Heart left ventricle (tissue), 16 donors: ENCODE results near the gene USP40. TPM values are rescaled to one million over a fixed set of nuclear protein-coding genes. Genes with fewer than 3 reads are reported as not detected.
A peak's percentile ranks its signal among the peaks of the same experiment; 100 is the strongest.

Source experiments
- ATAC-seq, 4 donors: fragments of 200-7000 bp; cut with Tn5 transposase; one replicate each; pipeline ENCODE4 v1.9.1; 2020 to 2022; ENCODE audit warnings: moderate library complexity in 4 of 4, mild to moderate bottlenecking in 3 of 4, moderate number of reproducible peaks in 1 of 4
- DNase-seq, 5 donors: peaks; one replicate each; pipeline ENCODE4 v3.0.0-alpha.2; 2020
- H3K27ac ChIP-seq, 12 donors: fragments of 200-600 bp; sonication (generic) in 4 of 12; one replicate each; pipeline versions ENCODE4 v1.5.0 to v1.8.0; 2016 to 2022; ENCODE audit warnings: mild to moderate bottlenecking in 2 of 12
- H3K27me3 ChIP-seq, 9 donors: fragments of 200-600 bp; sonication (generic) in 2 of 9; one replicate each; pipeline versions ENCODE4 v1.5.1 to v1.8.0; 2016 to 2022; ENCODE audit warnings: mild to moderate bottlenecking in 3 of 9
- H3K36me3 ChIP-seq, 9 donors: fragments of 200-600 bp; sonication (generic) in 2 of 9; one replicate each; pipeline versions ENCODE4 v1.5.0 to v1.8.0; 2018 to 2022; ENCODE audit warnings: mild to moderate bottlenecking in 2 of 9
- H3K4me1 ChIP-seq, 12 donors: fragments of 200-600 bp; sonication (generic) in 4 of 12; one replicate each; pipeline versions ENCODE4 v1.5.0 to v1.8.0; 2016 to 2022; ENCODE audit warnings: mild to moderate bottlenecking in 3 of 12
- H3K4me3 ChIP-seq, 12 donors: fragments of 200-600 bp; sonication (generic) in 4 of 12; one replicate each; pipeline versions ENCODE4 v1.5.0 to v1.8.0; 2017 to 2022; ENCODE audit warnings: mild to moderate bottlenecking in 9 of 12, moderate library complexity in 4 of 12
- H3K9me3 ChIP-seq, 12 donors: fragments of 200-600 bp; sonication (generic) in 4 of 12; one replicate each; pipeline versions ENCODE4 v1.5.0 to v1.8.0; 2016 to 2022; ENCODE audit warnings: mild to moderate bottlenecking in 1 of 12
- POLR2A ChIP-seq, 2 donors: fragments of 450-650 bp; IDR thresholded peaks; one replicate each; pipeline ENCODE4 v1.6.1; 2017; ENCODE audit warnings: antibody characterized with exemption in 2 of 2, mild to moderate bottlenecking in 2 of 2, moderate library complexity in 2 of 2
- WGBS, 4 donors: extraction: QIAGEN DNeasy Blood & Tissue Kit in 2 of 4; methylation state at CpG; one replicate each; pipeline versions ENCODE4 v1.1.5 to v1.1.7; 2013 to 2018; 5-methylcytosine and 5-hydroxymethylcytosine counted together
- intact Hi-C, 10 donors: fragments of 100-400 bp; cut with DNase I; formaldehyde crosslinking; loops; one replicate each; pipeline versions ENCODE4 v1.11.1 to v1.14.2; 2022
- polyA plus RNA-seq, 2 donors: library from polyadenylated mRNA; stranded (reverse); fragments of 200-250 nt; gene quantifications; one replicate each; pipeline ENCODE4 v1.2.3, GENCODE V29; 2013
- total RNA-seq, 9 donors: library from RNA; depleted of rRNA in 2 of 9; stranded (reverse); fragments of >200 nt in 2 of 9; fragmentation: NEBNext Ultra II Directional in 3 of 9; extraction: Animal tissue kit (Norgen Biotek cat#: 25700) in 3 of 9; gene quantifications; one replicate each; pipeline versions ENCODE4 v1.1.0 to v1.2.4, GENCODE V29; 2016 to 2023
- TF ChIP-seq, protein P1 (sequence below), 12 donors: fragments of 200-600 bp; sonication (generic) in 4 of 12; IDR thresholded peaks; one replicate each; pipeline versions ENCODE4 v1.5.0 to v1.8.0; 2018 to 2022; ENCODE audit warnings: antibody characterized with exemption in 12 of 12, mild to moderate bottlenecking in 5 of 12
- donor health status: ischemic (EF 13 %, LVEDD 7.1; RV severe dilation, severe dysfunction).
- donor health status: healthy with polysubstance abuse.
- donor health status: DM: no; HTN: yes; CAD: no.
- donor health status: DM: no; HTN: no; CAD: no.
- donor health status: ischemic (EF 25% LVEDD 6.9; RV normal size, moderate dysfunction).
- donor health status: ischemic (EF 25% LVEDD 5.7; RV mildly dilated, moderate dysfunction).
- donor health status: healthy.
- donor health status: DM: yes; HTN: yes; CAD: no.
- donor health status: ischemic (EF 35%, LVEDD 5.7; RV mildly dilated, moderate dysfunction).
- donor health status: nonischemic (EF 11% LVEDD 7.7; RV severe dilation, severe dysfunction).
- donor health status: DM: yes; HTN: yes; CAD: no.
- donor health status: PGD.
- donor health status: ischemic (EF 29% LVEDD 5.4; RV normal size, mild dysfunction).
- donor health status: nonischemic (EF 23%, LVEDD 6.1; RV moderate dilation, normal function).

USP40 gene
- total and polyA plus RNA-seq, 11 donors = 11.1 to 21.8 (median 18.2) TPM

DNA sequence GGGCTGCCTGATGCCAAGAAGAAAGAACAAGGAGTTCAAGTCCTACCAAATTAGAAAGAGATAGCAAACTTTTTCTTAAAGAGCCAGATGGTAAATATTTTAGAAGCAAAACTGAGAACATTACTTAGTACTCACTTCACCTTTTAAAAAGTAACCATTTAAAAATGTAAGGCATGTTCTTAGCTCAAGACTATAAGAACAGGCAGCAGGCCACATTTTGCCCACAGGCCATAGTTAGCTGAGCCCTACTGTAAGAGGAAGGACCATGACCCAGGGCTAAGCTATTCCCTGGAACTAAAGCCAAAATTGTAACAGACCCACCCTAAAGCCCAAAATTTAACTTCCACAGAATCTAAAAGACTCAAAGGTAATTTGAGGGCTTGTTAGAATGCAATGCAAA, 31.3 kb downstream of the USP40 start:
- intact Hi-C loops = no loop called here
- DNase-seq = no peak
- ATAC-seq = no peak
- no peak for TF ChIP-seq POLR2A (IDR thresholded peaks at IDR 0.05)
- TF ChIP-seq, protein P1, sequence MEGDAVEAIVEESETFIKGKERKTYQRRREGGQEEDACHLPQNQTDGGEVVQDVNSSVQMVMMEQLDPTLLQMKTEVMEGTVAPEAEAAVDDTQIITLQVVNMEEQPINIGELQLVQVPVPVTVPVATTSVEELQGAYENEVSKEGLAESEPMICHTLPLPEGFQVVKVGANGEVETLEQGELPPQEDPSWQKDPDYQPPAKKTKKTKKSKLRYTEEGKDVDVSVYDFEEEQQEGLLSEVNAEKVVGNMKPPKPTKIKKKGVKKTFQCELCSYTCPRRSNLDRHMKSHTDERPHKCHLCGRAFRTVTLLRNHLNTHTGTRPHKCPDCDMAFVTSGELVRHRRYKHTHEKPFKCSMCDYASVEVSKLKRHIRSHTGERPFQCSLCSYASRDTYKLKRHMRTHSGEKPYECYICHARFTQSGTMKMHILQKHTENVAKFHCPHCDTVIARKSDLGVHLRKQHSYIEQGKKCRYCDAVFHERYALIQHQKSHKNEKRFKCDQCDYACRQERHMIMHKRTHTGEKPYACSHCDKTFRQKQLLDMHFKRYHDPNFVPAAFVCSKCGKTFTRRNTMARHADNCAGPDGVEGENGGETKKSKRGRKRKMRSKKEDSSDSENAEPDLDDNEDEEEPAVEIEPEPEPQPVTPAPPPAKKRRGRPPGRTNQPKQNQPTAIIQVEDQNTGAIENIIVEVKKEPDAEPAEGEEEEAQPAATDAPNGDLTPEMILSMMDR (IDR thresholded peaks at IDR 0.05) = no peak
- H3K9me3 ChIP-seq = no peaks in the 10 kb centered on the region
- no peak overlapping the region for H3K27ac ChIP-seq
- H3K4me3 ChIP-seq = no peak overlapping the region
- peaks cover 0 to 9% (median 0%) of the 10 kb centered on the region in 12 donors for H3K4me1 ChIP-seq
- peaks cover 0 to 81% (median 39%) of the 10 kb centered on the region in 9 donors for H3K36me3 ChIP-seq
- H3K27me3 ChIP-seq = no peaks in the 10 kb centered on the region

DNA sequence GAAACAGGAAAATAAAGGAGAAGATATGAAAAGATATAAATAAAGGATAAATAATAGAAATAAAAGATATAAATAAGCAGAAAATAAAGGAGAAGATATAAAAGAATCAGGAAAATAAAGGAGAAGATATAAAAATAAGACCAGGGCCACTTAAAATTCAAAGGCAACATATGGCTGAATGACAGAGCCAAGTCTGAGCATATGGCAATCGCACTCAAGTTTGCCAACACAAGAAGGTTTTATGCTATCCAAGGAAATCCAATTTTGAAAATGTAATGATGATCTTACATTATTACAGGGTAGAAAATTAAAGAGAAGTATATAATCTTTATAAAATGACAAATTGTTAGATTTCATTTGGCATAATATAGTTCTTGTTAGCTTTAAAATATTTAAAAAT, 33.6 kb downstream of the USP40 start:
- DNase-seq (no peak), ATAC-seq (no peak)
- no peaks in the 10 kb centered on the region for H3K27me3 ChIP-seq
- H3K36me3 ChIP-seq = peaks cover 0 to 75% (median 39%) of the 10 kb centered on the region in 9 donors
- no peak overlapping the region for H3K27ac ChIP-seq
- H3K9me3 ChIP-seq = no peaks in the 10 kb centered on the region
- no peak overlapping the region for H3K4me3 ChIP-seq
- peaks cover 0 to 9% (median 0%) of the 10 kb centered on the region in 12 donors for H3K4me1 ChIP-seq
- 96 to 100% (median 97%) methylated on average over 1 of the region's 1 CpG for WGBS, 4 donors
- intact Hi-C loops = no loop called here
- TF ChIP-seq POLR2A (IDR thresholded peaks at IDR 0.05) = no peak
- TF ChIP-seq, protein P1 (IDR thresholded peaks at IDR 0.05) = no peak

DNA sequence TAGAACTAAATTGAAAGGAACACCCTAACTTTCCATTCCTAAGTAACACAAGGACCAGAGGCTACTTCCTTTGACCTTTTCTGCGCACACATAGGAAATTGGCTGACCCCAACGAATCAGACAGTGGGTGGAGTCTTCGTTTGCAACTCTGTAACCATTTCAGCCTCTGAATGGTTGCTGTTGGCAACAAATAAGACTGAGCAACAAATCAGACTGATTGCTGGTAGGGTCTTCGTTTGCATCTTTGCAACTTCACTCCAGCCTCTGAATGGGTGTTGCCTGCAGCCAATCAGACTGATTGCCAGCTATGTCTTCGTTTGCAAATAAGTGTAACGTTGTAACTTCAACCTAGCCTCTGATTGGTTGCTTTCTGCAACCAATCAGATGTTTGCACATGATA, 34.6 kb downstream of the USP40 start:
- Histone ChIP-seq H3K36me3 (peaks cover 0 to 80% (median 43%) of the 10 kb centered on the region in 9 donors), H3K4me3 (no peak overlapping the region), H3K27ac (peak overlapping the region in 8 of 12 donors; percentile 14 to 65 (median 50)), H3K4me1 (peaks cover 0 to 9% (median 0%) of the 10 kb centered on the region in 12 donors), H3K9me3 (no peaks in the 10 kb centered on the region), H3K27me3 (no peaks in the 10 kb centered on the region)
- intact Hi-C loops = no loop called here
- peak in 2 of 5 donors; percentile 23 to 25 for DNase-seq
- TF ChIP-seq, protein P1 (IDR thresholded peaks at IDR 0.05) = no peak
- no peak for TF ChIP-seq POLR2A (IDR thresholded peaks at IDR 0.05)
- WGBS, 4 donors = 44 to 66% (median 51%) methylated on average over 6 of the region's 6 CpGs
- ATAC-seq = peak in 3 of 4 donors; percentile 44 to 80 (median 64)

- Histone ChIP-seq H3K4me3 (no peak overlapping the region), H3K27me3 (no peaks in the 10 kb centered on the region), H3K4me1 (peaks cover 0 to 9% (median 0%) of the 10 kb centered on the region in 12 donors), H3K36me3 (peaks cover 0 to 81% (median 50%) of the 10 kb centered on the region in 9 donors), H3K9me3 (no peaks in the 10 kb centered on the region), H3K27ac (no peak overlapping the region)
- DNase-seq (no peak), ATAC-seq (no peak)
- 84 to 94% (median 90%) methylated on average over 1 of the region's 1 CpG for WGBS, 4 donors
- intact Hi-C loops = no loop called here
- no peak for TF ChIP-seq POLR2A (IDR thresholded peaks at IDR 0.05)
These were observed 36.2 kb downstream of the USP40 start for GRCh38 chr2:233530381-233530780.

GRCh38 chr2:233528182-233528581, 38.4 kb downstream of the USP40 start:
- H3K27me3 ChIP-seq = no peaks in the 10 kb centered on the region
- no peaks in the 10 kb centered on the region for H3K9me3 ChIP-seq
- peaks cover 0 to 81% (median 55%) of the 10 kb centered on the region in 9 donors for H3K36me3 ChIP-seq
- DNase-seq = no peak
- H3K4me3 ChIP-seq = no peak overlapping the region
- peaks cover 0 to 9% (median 0%) of the 10 kb centered on the region in 12 donors for H3K4me1 ChIP-seq
- WGBS, 4 donors = 68 to 87% (median 85%) methylated on average over 10 of the region's 10 CpGs
- ATAC-seq = peak in 1 of 4 donors; percentile 52
- intact Hi-C loops = no loop called here
- TF ChIP-seq, protein P1 (IDR thresholded peaks at IDR 0.05) = no peak
- no peak overlapping the region for H3K27ac ChIP-seq
